Fibroblast of peridontal ligament (primary cell): ENCODE data around the gene GPC1.

ENCODE experiments used
- DNase-seq: peaks from one replicate; pipeline ENCODE4 v3.0.0-alpha.2; 2010; ENCODE audit errors: extremely low read depth

The GPC1 gene

GRCh38 chr2:240430595-240430994 is 4.9 kb upstream of the GPC1 start:
- DNase-seq, result no peak

GRCh38 chr2:240431271-240431660 is 4.2 kb upstream of the GPC1 start:
- no peak for DNase-seq

- no peak for DNase-seq
Measured at GRCh38 chr2:240431661-240432424, 3.6 kb upstream of the GPC1 start.

- DNase-seq, result no peak
Measured at GRCh38 chr2:240432430-240432819, 3.0 kb upstream of the GPC1 start.

- no peak for DNase-seq
Measured at GRCh38 chr2:240432820-240433801, 2.4 kb upstream of the GPC1 start.

GRCh38 chr2:240433973-240434727 is 1.3 kb upstream of the GPC1 start:
- DNase-seq, result peak; percentile 93

- peak; percentile 85 for DNase-seq
Measured at GRCh38 chr2:240434728-240435456, 571 bp upstream of the GPC1 start.

GRCh38 chr2:240435948-240436682 is 652 bp downstream of the GPC1 start:
- DNase-seq, result peak; percentile 8

GRCh38 chr2:240436683-240437550 is 1.5 kb downstream of the GPC1 start:
- DNase-seq, result peak; percentile 8

GRCh38 chr2:240437551-240437860 is 2.0 kb downstream of the GPC1 start:
- DNase-seq, result no peak

GRCh38 chr2:240437861-240438809 is 2.7 kb downstream of the GPC1 start:
- peak; percentile 56 for DNase-seq

GRCh38 chr2:240438810-240439697 is 3.6 kb downstream of the GPC1 start:
- DNase-seq, result no peak

GRCh38 chr2:240439698-240440151 is 4.3 kb downstream of the GPC1 start:
- DNase-seq, result no peak

GRCh38 chr2:240440251-240440650 is 4.8 kb downstream of the GPC1 start:
- DNase-seq, result no peak

GRCh38 chr2:240440704-240441320 is 5.3 kb downstream of the GPC1 start:
- DNase-seq, result no peak

GRCh38 chr2:240441326-240441992 is 6.0 kb downstream of the GPC1 start:
- DNase-seq, result no peak

GRCh38 chr2:240441993-240442411 is 6.5 kb downstream of the GPC1 start:
- DNase-seq, result no peak
